Iris pigment epithelial cell (primary cell): Measurements from ENCODE around the gene TMEM63B.
"Not testable (repeated sequence)": the region's sequence is repeated elsewhere in the genome, so short reads cannot be mapped to it uniquely, and the experiment has no call there.

Experiments
- DNase-seq: peaks from one replicate; pipeline ENCODE4 v3.0.0-alpha.2; 2011; ENCODE audit warnings: low read depth

TMEM63B gene

GRCh38 chr6:44194326-44194725 is 67.0 kb downstream of the TMEM63B start:
- DNase-seq, result no peak

DNA sequence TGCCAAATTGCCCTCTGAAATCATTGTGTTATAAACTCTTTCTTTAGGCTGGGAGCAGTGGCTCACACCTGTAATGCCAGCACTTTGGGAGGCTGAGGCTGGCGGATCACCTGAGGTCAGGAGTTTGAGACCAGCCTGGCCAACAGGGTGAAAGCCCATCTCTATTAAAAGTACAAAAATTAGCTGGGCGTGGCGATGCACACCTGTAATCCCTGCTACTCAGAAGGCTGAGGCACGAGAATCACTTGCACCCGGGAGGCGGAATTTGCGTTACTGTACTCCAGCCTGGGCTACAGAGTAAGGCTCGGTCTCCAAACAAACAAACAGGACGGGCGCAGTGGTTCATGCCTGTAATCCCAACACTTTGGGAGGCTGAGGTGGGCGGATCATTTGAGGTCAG is 69.0 kb downstream of the TMEM63B start:
- not testable (repeated sequence) for DNase-seq

DNA sequence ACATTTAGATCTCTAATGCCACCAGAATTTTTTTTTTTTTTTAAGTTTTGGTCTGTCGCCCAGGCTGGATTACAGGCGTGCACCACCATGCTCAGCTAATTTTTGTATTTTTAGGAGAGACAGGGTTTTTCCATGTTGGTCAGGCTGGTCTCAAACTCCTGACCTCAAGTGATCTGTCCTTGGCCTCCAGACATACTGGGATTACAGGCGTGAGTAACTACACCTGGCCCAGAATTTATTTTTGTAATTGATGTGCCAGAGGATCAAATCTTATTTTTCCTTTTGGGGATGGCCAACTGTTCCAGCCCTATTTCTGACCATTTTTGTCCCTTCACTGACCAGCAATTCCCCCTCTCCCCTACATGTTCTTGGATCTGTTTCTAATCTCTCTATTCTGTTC is 71.3 kb downstream of the TMEM63B start:
- no peak for DNase-seq

DNA sequence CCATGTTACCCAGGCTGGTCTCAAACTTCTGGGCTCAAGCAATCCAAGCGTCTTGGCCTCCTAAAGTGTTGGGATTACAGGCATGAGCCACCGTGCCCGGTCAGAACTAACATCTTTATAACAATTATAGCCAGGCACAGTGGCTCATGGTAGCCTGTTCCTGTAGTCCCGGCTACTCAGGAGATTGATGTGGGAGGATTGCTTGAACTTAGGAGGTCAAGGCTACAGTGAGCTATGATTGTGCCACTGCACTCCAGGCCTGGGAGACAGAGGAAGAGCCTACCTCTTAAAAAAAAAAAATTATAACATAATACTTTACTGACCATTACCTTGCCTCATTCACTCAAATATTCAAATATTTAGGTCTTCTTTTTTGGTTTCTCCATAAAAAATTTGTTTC is 72.5 kb downstream of the TMEM63B start:
- DNase-seq, result no peak

DNA sequence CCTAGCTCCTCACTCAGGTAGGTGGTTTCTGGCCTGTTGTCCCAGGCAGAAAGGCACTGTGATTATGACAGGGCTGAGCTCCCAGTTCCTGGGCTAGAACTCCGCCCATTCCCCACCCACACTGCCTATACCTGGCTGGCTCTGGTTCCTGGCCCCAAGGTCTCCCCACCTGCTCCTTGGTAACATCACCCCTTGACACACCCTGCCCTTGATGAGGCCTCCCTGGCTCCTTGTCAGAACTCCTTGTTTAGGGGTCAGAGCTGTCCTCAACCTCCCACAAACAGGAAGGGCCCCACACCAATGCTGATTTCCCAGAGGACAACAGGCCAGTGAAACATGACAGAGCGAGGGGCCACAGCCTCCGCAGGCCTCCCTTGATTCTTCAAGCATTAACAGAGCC is 73.8 kb downstream of the TMEM63B start:
- DNase-seq, result no peak

- no peak for DNase-seq
Observed at GRCh38 chr6:44201638-44202303, 74.4 kb downstream of the TMEM63B start.

DNA sequence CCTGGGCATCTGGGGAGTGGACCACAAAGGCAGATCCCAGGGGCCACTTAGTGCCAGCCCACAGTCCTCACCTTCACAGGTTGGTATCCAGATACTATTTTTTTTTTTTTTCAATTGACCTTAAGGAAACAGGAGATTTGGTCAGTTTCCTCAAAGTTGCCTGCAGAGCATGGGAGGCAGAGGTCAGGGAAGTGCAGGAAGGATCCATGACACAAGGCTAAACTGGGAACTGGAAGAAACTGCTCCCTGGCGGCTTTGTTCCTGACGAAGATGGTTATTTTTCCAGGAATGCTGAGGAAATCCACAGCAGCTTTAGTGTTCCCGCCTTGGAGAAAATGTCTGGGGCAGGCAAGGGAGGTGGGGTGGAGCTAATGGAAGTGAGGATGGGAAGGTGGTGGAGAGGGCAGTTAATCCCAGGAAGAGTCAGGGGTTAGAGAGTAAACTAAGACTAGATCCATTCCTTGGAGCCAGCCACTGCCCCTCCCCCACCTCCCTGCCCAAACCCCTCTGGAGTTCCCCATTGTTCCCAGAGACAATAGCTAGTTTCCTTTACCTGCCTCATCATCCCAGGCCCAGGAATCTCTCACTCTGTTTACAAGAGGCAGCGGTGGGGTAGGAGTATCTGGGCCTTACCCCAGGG is 75.1 kb downstream of the TMEM63B start:
- DNase-seq, result no peak

GRCh38 chr6:44202972-44203750 is 75.8 kb downstream of the TMEM63B start:
- DNase-seq, result no peak

DNA sequence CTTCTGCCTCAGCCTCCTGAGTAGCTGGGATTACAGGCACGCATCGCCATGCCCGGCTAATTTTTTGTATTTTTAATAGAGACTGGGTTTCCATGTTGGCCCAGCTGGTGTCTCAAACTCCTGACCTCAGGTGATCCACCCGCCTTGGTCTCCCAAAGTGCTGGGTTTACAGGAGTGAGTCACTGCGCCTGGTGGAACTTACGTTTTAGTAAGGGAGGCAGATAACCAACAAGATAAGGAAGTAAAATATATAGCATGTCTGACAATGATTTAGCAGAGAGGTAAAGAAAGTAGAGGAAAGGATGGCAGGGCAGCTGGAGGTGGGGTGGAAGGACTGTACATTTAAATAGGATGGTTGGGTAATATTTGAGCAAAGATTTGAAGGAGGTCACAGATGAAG is 76.6 kb downstream of the TMEM63B start:
- DNase-seq, result no peak
